GM21825 (cell line): ENCODE measurements around the gene VIT.

Source experiments
- ATAC-seq: cut with Tn5 transposase; IDR thresholded peaks from one replicate; pipeline ENCODE4 v1.9.1; 2021; ENCODE audit warnings: mild to moderate bottlenecking, moderate library complexity; ENCODE audit not compliant: unreplicated experiment

The VIT gene

DNA sequence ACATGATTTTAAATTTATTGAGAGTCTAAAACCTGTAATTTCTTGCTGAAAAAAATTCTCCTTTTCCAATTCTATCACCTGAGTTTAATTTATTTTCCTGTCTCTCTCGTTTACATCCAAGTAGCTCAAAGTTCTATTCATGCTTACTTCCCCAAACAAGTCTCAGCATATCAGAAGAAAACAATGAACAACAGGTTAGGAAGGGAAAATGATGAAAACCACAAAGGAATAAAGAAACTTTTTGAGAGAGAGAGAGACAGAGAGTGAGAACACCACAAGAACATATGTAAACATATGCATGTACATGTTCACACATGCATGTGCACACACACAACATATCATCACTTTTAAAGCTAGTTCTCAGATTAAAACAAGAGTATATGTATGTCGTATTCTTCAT lies 157.7 kb downstream of the VIT start:
- no peak for ATAC-seq

DNA sequence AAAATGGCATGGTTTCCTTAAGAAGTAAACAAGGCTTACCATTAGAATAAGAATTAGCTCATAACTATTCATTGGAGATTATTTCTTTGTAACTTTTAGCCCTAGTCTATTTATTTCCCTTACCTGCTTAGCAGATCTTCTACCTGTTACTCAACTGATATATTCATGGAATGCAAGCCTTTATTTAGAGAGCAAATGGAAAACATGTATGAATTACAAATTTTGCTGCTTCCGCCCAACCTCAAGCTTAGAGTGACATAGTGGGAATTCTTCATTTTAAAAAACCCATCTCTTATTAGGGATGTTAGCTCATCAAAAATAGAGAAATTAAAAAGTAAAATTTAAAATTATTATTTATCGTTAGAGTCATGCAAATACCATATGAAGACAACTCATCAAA lies 158.9 kb downstream of the VIT start:
- no peak for ATAC-seq

DNA sequence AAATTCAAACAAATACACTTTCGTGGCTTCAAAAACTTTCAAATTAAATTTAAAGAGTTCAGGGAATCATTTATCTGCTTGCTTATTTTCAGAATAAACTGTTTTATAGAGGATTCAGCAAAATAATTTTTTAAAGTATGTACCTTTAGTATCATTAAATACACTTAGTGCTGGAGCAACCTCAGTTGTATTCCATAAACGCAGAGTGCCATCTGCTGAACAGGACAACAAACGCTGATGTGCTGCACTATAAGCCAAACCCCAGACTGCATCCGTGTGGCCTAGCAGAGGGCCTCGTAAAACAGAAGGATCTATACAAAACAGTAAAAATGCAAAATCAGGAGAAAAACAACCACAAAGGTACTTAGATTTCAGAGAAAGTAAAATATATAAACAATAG lies 161.2 kb downstream of the VIT start:
- no peak for ATAC-seq

DNA sequence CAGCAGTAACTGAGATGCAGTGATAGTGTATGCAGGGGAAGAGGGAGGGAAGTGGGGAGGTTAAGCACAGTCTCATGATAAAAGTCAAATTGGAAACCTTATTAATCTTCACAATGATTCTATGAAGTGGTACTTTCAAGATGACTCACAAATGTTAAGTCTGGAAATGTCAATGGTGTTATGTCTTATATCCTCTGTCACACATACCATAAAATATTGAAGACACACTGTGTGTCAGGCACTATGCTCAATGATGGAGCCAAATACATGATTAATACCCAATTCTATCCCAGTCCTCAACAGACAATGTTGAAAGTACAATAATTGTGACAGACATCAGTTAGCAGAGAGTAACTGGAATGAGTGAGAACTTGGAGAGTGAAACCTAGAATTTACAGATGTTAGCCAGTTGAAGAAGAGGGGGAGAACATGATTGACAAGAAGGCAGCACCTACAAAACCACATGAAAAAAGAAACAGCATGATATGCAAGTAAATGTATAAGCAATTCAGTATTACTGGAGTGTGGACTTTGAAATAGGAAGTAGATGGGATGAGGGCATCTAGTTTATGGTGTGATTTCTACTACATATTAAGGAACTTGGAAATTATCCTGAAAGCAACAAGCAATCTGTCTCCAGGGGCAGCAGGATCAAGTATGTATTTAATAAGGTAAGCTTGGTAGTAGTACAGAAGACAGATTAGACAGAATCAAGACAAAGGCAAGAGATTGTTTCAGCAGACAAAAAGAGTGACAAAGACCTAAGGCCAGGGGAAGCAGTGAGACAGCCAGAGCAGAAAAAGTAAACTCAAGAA lies 162.3 kb downstream of the VIT start:
- peak; percentile 73 for ATAC-seq

DNA sequence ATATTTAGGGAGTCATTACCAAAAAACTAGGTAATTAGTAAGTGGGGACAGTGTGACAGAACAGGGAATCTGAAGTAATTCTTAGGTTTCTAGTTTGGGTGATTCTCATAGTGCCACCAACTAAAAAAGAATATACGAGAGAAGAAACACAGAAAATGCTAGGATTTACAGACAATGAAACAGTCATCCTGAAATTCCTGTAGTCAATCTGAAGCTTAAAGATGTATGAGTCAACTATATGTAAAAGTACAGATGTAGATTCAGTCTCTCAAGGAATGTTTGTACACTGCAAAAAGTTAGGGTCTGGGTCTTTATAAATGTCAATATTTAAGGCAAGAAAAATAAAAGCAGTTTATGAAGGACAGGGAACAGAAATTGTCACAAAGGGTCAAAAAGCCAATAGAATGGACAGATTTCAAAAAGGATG lies 162.9 kb downstream of the VIT start:
- ATAC-seq = peak; percentile 11

DNA sequence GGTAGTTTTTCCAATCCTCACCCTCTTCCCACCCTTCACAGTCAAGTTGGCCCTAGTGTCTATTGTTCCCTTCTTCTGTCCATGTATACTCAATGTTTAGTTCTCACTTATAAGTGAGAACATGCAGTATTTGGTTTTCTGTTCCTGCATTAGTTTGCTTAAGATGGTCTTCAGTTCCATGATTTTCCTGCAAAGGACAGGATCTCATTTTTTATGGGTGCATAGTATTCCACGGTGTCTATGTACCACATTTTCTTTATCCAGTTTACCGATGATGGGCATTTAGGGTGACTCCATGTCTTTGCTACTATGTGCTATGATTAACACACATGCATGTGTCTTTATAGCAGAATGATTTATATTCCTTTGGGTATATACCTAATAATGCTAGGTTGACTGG lies 165.4 kb downstream of the VIT start:
- no peak for ATAC-seq
